GM18520 (cell line): ENCODE results near the gene KIF3C.
"Not testable (repeated sequence)": the region's sequence is repeated elsewhere in the genome, so short reads cannot be mapped to it uniquely, and the experiment has no call there.

Experiments used
- ATAC-seq: cut with Tn5 transposase; IDR thresholded peaks from one replicate; pipeline ENCODE4 v1.9.1; 2021; ENCODE audit not compliant: unreplicated experiment

The KIF3C gene

DNA sequence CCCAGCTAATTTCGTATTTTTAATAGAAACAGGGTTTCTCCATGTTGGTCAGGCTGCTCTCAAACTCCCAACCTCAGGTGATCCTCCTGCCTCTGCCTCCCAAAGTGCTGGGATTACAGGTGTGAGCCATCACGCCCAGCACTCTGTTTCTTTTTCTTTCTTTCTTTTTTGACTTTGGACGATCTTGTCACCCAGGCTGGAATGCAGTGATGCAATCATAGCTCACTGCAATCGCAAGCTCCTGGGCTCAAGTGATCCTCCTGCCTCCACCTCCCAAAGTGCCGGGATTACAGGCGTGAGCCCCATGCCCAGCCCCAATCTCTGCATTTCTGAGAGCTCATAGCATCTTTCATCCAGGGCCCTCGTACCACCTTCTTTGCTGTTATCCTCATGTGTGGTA lies 17.1 kb upstream of the KIF3C start:
- not testable (repeated sequence) for ATAC-seq

DNA sequence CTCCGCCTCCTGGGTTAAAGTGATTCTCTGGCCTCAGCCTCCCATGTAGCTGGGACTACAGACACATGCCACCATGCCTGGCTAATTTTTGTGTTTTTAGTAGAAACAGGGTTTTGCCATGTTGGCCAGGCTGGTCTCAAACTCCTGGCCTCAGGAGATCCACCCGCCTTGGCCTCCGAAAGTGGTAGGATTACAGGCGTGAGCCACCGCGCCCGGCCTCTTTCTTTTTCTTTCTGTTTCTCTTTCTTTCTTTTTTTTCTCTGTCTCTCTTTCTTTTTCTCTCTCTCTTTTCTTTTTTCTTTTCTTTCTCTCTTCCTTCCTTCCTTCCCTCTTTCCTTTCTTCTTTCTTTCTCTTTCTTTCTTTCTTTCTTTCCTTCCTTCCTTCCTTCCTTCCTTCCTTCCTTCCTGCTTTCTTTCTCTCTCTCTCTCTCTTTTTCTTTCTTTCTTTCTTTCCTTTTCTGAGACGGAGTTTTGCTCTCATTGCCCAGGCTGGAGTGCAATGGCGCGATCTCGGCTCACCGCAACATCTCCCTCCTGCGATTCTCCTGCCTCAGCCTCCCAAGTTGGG lies 16.6 kb upstream of the KIF3C start:
- ATAC-seq: not testable (repeated sequence)

DNA sequence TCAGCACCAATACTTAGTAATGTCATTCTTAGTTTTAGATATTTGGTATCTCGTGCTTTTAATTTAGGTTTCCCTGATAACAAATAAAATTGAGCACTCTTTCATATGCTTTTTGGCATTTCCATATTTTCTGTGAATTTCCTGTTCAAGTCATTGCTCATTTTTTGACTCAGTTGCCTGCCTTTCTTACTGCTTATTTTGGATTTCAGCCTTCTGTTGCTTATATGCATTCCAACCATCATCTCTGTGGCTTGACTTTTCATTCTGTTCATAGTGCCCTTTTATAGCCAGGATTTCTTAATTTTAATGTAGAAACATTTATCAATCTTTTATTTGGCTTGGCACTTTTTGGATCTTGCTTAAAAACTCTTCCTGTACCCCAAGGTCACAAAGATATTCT lies 14.5 kb upstream of the KIF3C start:
- no peak for ATAC-seq

DNA sequence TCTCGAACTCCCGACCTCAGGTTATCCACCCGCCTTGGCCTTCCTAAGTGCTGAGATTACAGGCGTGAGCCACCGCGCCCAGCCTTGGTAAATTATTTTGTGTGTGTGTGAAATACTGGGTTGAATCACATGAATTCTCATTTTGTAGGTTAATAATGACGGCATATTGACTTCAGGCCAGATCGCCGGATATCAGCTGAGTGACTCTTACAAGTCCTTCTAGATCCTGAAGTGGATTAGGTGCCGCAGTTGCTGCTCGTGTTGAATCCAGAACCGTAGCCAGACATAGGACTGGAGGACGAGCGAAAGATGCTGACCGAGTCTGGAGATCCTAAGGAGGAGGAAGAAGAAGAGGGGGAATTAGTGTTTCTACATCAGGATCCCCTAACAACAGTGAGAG lies 12.2 kb upstream of the KIF3C start:
- ATAC-seq: no peak

GRCh38 chr2:25993049-25993448 lies 10.8 kb upstream of the KIF3C start:
- no peak for ATAC-seq

- no peak for ATAC-seq
Observed at GRCh38 chr2:25992556-25992955, 10.3 kb upstream of the KIF3C start.

GRCh38 chr2:25991965-25992364 lies 9.7 kb upstream of the KIF3C start:
- no peak for ATAC-seq

DNA sequence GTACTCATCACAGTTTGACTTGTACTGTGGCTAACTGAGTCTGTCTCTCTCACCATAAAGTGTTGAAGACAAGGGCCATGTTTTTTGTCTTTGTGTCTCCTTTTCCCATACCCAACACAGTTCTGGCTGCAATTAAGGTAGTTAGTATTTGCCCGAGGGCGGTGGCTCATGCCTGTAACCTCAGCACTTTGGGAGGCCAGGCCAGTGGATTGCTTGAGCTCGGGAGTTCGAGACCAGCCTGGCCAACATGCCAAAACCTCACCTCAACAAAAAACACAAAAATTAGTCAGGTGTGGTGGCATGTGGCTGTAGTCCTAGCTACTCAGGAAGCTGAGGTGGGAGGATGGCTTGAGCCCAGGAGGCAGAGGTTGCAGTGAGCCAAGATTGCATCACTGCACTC lies 6.9 kb upstream of the KIF3C start:
- ATAC-seq: no peak

DNA sequence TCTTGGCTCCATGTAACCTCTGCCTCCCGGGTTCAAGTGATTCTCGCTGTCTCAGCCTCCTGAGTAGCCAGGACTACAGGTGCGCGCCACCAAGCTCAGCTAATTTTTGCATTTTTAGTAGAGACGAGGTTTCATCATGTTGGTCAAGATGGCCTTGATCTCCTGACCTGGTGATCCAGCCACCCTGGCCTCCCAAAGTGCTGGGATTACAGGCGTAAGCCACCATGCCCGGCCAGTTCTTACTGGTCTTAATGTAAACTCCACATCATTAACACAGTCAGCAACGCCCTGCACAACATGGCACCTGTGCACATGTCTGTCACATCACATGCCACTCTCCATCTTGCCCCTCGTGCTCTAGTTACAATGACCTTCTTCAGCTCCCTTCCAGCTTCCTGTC lies 5.8 kb upstream of the KIF3C start:
- ATAC-seq: no peak

- no peak for ATAC-seq
Observed at GRCh38 chr2:25983735-25984134, 1.4 kb upstream of the KIF3C start.

GRCh38 chr2:25982968-25983280 lies 627 bp upstream of the KIF3C start:
- ATAC-seq: no peak

DNA sequence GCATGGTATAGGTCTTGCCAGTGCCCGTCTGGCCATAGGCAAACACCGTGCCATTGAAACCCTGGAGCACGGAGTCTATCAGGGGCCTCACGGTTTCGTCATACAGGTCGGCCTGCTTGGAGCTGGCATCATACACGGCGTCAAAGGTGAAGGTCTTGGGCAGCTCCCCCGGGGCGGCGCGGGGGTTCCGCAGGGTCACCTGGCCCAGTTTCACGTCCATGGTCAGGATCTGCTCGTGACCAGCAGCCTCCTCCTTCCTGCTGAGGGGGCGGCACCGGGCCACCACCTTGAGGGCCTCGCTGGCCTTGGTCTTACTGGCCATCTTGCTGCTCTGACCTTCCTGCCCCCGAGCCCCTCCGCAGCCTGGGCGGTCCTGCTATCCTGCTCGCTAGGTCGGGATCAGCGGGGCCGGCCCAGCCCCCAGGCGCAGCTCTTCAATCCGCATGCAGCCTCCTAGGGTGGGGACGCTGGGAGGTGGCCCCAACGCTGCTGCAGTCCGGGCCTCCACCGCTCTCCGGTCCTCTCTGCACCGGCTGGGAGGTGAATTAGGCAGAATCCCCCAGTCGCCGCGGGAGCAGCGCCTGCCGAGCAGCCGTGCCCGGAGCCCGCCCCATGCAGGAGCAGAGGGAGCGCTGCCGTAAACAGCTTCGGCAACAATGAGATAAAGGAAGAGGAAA lies 563 bp downstream of the KIF3C start:
- no peak for ATAC-seq

- no peak for ATAC-seq
Observed at GRCh38 chr2:25980951-25981350, 1.3 kb downstream of the KIF3C start.

- no peak for ATAC-seq
Observed at GRCh38 chr2:25980076-25980887, 2.0 kb downstream of the KIF3C start.

DNA sequence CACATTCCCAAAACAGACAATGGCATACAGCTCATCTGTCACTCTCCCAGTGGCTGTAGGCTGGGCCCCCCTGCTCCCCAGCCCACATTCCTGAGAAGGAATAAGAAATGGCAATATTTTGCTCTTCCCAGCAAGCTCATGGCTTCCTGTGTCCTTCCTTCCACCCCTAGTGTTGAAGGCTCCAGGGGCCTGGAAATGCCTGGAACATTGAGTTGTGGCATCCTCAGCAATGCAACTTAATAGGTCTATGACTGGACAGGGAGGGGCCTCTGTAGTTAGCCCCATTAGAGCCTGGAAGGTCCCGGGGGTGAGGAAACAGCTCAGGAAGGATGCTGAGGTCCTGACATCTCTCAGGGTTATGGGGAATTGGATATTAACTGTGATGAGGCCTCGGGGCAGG lies 3.3 kb downstream of the KIF3C start:
- no peak for ATAC-seq

DNA sequence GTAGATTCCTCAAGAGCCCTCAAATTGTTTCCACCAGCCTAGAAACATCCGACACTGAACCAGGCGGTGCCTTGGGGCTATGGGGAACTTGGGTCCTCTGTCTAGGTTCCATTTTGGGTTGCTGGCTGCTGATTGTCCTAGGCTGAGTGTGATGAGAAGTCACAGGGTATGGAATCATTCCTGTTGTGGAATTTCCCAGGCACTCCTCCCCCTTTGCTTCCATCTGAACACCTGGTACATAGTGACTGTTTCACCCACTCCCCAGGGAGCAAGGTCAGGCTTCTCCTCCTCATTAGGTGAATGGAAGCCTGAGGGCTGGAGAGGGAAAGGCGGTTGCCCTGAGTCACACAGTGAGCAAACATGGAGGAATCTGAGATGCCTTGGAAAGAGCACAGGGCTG lies 4.5 kb downstream of the KIF3C start:
- no peak for ATAC-seq

DNA sequence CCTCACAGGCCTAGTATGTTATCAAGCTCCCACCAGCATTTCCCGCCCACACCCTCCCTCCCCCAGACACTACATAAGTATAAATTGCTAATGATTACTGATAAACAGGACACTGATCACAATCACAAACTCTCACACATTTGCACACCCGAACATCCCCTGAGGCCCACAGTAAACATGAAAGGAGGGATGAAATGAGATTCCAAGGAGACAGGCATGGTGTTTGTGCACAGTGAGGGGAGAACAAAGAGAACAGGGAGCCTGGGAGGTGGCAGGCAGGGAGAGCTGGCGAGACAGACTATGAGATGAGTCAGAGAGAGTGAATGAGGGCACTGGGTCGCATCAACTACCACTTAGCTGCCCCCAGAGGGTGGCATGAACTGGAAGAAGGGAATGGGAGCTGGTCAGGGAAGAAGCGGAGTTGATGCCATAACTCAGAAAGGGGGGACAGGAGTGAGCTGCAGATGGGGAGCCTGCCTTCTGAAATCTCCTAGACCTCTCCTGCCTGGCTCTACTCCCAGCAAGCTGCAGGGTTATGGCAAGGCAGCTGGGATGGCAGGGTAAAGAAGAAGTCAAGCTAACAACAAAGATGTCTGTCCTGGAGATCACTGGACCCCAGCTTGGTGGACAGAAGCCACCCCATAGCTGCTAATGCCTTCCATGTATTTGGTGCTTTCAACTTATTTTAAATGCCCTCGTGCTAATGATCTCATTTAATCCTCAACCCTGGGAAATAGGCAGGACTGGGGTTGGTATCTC lies 5.1 kb downstream of the KIF3C start:
- ATAC-seq: no peak

DNA sequence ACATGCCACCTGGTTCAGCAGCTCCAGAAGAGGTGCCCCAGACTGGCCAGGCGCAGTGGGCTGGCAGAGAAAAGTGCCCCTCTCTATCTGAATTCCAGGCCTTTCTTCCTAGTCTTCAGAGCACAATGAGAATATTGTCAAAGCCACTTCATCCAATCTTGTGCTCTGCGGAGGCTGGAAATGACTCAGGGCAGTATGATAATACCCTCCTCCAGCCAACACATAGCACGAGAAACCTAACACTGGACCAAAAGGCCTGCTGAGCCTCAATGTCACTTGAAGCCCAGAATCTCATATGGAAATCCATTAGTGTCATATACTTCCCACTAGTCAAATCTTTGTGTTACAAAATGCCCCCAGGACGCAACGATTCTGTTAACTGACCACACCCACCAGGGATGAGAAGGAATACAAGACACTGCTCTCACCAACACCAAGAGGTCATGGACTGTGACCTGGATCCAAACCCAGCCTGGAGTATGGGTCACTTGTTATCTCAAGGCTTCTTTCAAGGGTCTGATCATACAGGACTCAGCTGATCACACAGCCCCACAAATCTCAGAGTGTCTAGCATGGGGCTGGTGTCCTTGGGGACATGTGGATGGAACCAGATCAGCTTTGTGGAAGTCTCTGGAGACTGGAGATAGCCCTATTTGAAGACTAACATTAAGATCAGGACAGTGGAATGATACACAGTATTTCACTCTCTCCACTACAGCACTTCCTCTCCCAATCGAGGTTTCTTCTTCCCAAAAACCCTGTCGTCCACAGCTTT lies 10.1 kb downstream of the KIF3C start:
- no peak for ATAC-seq

GRCh38 chr2:25971596-25971995 lies 10.7 kb downstream of the KIF3C start:
- ATAC-seq: no peak

DNA sequence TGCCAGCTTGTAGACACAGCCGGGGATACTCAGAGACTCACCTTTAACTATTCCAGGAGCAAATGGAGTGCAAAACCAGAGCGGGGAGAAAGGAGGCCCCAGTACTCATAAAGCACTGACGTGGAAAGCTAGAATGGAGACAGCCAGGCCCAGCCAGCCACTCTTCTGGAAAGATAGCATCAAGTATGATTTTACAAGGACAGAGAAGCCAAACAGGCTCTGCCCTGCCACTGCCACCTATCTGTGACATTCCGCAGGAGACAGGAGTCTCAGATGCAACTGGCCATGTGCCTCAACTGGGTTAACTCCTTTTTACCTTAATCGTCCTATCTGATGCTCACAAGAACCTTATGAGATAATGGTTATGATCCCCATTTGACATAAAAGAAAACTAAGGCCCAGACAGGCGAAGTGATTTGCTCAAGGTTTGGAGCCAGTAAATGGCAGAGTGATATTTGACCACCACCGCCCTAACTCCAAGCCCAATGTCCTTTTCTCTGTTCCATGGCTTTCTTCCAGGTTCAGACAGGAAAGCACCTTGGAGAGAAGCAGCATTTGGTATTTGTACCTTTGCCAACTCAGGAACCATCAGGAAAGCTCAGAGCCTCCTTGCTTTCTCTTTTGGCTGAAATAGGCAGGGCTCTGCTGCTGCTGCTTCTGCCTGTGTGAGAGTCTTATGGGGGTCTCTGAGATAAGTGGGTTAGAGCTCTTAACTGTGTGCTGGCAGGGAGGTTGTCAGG lies 15.6 kb downstream of the KIF3C start:
- no peak for ATAC-seq
